Mucosa of rectum (tissue), 2 donors: ENCODE measurements around the gene SLC1A6.

Experiments used
- H3K27ac ChIP-seq, 2 donors: one replicate each; pipeline ENCODE4 v1.7.0; 2013; ENCODE audit warnings: inconsistent platforms in 2 of 2, low read depth in 2 of 2, low read length in 2 of 2
- H3K27me3 ChIP-seq, 2 donors: one replicate each; pipeline ENCODE4 v1.7.0; 2013; ENCODE audit warnings: low read length in 2 of 2; ENCODE audit not compliant: control insufficient read depth in 2 of 2, insufficient read depth in 2 of 2
- H3K36me3 ChIP-seq, 2 donors: one replicate each; pipeline ENCODE4 v1.7.0; 2013; ENCODE audit warnings: low read length in 2 of 2; ENCODE audit not compliant: control insufficient read depth in 2 of 2, insufficient read depth in 2 of 2
- H3K4me1 ChIP-seq, 2 donors: one replicate each; pipeline ENCODE4 v1.7.0; 2013; ENCODE audit warnings: low read length in 2 of 2, mild to moderate bottlenecking in 1 of 2; ENCODE audit not compliant: control insufficient read depth in 2 of 2, insufficient read depth in 2 of 2
- H3K4me3 ChIP-seq, 2 donors: one replicate each; pipeline ENCODE4 v1.7.0; 2013; ENCODE audit warnings: low read length in 2 of 2
- H3K9ac ChIP-seq, 2 donors: one replicate each; pipeline ENCODE4 v1.7.0; 2013; ENCODE audit warnings: low read length in 2 of 2, low read depth in 1 of 2, mild to moderate bottlenecking in 1 of 2
- H3K9me3 ChIP-seq, 2 donors: one replicate each; pipeline ENCODE4 v1.7.0; 2013; ENCODE audit warnings: low read length in 2 of 2; ENCODE audit not compliant: control insufficient read depth in 2 of 2
- donor health status: healthy.
- donor health status: Normal muscosa, but diverticular disease.

The SLC1A6 gene

DNA sequence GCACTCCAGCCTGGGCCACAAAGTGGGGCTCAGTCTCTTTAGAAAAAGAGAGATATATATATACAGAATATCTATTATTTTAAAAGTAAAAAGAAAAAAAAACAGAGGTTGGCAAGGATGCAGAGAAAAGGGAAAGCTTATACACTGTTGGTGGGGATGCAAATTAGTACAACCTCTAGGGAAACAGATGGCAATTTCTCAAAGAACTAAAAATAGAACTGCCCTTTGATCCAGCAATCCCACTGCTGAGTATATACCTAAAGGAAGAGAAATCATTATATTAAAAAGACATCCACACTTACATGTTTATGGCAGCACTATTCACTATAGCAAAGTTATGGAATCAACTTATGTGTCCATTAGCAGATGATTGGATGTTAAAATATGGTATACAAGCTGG is 28.6 kb upstream of the SLC1A6 start:
- Histone ChIP-seq H3K9ac (no peak overlapping the region), H3K9me3 (no peaks in the 10 kb centered on the region), H3K4me3 (no peak overlapping the region), H3K4me1 (no peaks in the 10 kb centered on the region), H3K27me3 (peaks cover 0 to 2% of the 10 kb centered on the region in 2 donors), H3K27ac (no peak overlapping the region), H3K36me3 (no peaks in the 10 kb centered on the region)

DNA sequence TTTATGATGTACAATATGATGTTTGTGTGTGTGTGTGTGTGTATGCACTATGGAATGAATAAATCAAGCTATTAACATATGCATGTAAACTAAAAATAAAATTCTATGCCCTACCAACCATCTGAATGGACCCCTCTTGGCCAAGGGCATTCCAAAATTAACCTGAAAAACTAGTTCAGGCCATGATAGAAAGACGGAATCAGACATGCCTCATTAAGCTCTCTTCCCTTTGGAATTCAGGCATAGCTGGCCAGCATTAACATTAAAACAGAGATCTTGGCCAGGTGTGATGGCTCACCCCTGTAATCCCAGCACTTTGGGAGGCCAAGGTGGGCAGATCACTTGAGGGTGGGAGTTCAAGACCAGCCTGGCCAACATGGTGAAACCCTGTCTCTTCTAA is 18.3 kb upstream of the SLC1A6 start:
- no peaks in the 10 kb centered on the region for H3K27me3 ChIP-seq
- H3K4me1 ChIP-seq = no peaks in the 10 kb centered on the region
- H3K9ac ChIP-seq = no peak overlapping the region
- H3K9me3 ChIP-seq = no peaks in the 10 kb centered on the region
- H3K27ac ChIP-seq = no peak overlapping the region
- H3K4me3 ChIP-seq = no peak overlapping the region
- no peaks in the 10 kb centered on the region for H3K36me3 ChIP-seq

DNA sequence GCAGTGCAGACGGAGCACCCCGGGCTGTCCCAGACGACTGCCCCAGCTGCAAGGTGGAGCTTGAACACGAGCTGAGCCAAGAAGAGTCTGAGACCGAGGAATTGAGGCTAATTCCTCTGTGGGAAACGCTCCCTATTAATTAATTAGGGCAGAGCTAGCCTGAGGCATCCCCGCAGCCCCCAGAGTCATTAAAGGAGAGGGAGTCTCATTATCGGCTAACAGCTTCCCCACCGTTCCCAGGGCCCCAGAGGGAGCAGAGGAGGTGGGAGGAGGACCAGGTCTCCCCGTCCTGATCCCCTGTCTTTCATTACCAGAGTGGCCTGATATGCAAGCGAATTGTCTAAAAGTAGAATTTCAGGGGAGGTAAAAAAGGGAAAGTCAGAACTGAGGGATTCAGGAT is 13.1 kb upstream of the SLC1A6 start:
- H3K27me3 ChIP-seq = no peaks in the 10 kb centered on the region
- H3K27ac ChIP-seq = no peak overlapping the region
- no peaks in the 10 kb centered on the region for H3K4me1 ChIP-seq
- no peak overlapping the region for H3K9ac ChIP-seq
- H3K36me3 ChIP-seq = no peaks in the 10 kb centered on the region
- no peaks in the 10 kb centered on the region for H3K9me3 ChIP-seq
- no peak overlapping the region for H3K4me3 ChIP-seq

DNA sequence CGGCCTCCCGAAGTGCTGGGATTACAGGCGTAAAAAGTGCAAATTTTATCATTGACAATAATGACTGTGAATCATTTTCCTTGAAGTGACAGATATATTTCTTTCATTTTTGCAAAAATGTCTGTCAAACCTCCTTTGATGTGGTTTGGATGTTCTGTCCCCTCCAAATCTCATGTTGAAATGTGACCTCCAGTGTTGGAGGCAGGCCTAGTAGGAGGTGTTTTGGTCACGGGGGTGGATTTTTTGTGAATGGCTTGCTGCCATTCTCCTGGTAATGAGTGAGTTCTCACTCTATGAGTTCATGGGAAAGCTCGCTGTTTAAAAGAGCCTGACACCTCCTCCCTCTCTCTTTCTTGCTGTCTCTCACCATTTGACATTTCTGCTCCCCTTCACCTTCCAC is 5.5 kb upstream of the SLC1A6 start:
- Histone ChIP-seq H3K9ac (no peak overlapping the region), H3K36me3 (no peaks in the 10 kb centered on the region), H3K27me3 (peaks cover 0 to 6% of the 10 kb centered on the region in 2 donors), H3K27ac (no peak overlapping the region), H3K4me3 (no peak overlapping the region), H3K9me3 (no peaks in the 10 kb centered on the region), H3K4me1 (no peaks in the 10 kb centered on the region)

DNA sequence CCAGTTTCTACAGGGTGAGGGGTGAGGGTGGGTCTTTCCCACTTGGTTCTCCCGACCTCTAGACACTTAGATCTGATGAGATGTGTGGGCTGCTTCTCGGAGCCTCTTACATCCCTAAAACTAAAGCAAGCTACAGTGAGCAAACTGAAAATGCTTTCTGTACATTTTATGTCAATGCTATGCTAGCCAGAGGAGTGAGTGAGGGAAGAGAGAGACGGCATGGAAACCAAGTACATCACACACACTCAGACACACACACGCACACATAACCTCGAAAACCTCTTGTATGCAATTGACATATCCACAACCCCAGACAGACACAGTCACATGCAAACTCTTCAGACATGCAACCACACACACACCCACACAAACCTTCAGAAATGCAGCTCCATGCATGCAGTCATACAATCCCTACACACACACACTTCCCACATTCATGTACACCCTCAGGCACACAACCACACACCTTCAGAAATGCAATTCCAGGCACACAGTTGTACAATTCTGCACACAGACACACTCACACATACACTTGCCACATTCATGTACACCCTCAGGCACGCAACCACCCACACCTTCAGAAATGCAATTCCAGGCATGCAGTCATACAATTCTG is 1.4 kb downstream of the SLC1A6 start:
- Histone ChIP-seq H3K4me3 (no peak overlapping the region), H3K36me3 (no peaks in the 10 kb centered on the region), H3K9me3 (no peaks in the 10 kb centered on the region), H3K4me1 (no peaks in the 10 kb centered on the region), H3K9ac (no peak overlapping the region), H3K27ac (no peak overlapping the region), H3K27me3 (peaks cover 9 to 20% of the 10 kb centered on the region in 2 donors)

DNA sequence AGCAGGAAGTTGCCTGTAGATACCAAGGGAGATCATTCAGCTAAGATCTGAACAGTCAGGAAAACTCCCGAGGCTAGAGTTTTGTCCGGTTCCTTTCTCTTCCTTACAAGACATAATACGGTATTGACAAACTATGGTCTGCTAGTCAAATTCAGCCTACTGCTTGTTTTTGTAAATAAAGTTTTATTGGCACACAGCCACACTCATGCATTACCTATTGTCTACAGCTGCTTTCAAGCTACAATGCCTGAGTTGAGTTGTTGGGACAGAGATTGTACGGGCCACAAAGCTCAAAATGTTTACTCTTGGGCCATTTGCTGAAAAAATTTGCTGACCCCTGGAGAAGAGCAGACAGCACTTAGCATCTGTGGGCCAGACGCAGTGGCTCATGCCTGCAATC is 2.5 kb downstream of the SLC1A6 start:
- H3K4me3 ChIP-seq = no peak overlapping the region
- H3K36me3 ChIP-seq = no peaks in the 10 kb centered on the region
- no peak overlapping the region for H3K9ac ChIP-seq
- H3K4me1 ChIP-seq = no peaks in the 10 kb centered on the region
- no peaks in the 10 kb centered on the region for H3K9me3 ChIP-seq
- H3K27ac ChIP-seq = no peak overlapping the region
- peaks cover 9 to 20% of the 10 kb centered on the region in 2 donors for H3K27me3 ChIP-seq

DNA sequence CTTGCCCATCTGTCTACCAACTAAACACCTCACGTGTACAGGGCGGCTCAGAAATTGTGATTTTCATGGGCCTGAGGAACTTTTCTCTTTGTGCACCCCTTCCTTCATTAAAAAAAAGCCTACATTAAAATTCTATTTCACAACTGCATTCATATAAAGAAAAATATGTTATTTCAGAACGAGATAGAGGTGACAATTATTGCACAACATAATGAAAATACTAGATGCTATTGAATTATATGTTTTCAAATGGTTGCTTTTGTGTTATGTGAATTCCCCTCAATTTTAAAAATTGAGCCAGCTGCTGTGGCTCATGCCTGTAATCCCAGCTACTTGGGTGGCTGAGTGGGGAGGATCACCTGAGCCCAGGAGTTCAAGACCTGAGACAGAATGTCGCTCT is 5.2 kb downstream of the SLC1A6 start:
- Histone ChIP-seq H3K27ac (no peak overlapping the region), H3K9ac (no peak overlapping the region), H3K27me3 (peaks cover 9 to 11% of the 10 kb centered on the region in 2 donors), H3K4me1 (no peaks in the 10 kb centered on the region), H3K4me3 (no peak overlapping the region), H3K9me3 (no peaks in the 10 kb centered on the region), H3K36me3 (no peaks in the 10 kb centered on the region)

DNA sequence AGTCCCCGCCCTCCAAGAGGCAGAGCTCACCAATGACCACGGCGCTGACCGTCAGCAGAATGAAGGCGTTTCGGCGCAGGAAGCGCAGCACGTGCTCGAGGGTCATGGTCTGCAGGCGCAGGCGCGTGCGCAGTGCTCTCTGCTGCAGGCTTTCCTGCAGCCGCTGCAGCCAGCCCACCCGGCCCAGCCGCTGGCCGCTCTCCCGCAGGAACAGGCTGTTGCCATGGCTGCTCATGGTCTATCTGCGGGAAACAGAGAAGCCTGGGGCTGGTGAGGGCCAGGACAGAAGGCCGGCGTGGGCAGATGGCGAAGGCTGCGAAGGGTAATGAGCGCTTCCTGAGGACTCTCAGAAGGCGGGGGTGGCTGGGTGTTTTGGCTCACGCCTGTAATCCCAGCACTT is 7.0 kb downstream of the SLC1A6 start:
- no peaks in the 10 kb centered on the region for H3K4me1 ChIP-seq
- no peak overlapping the region for H3K27ac ChIP-seq
- H3K4me3 ChIP-seq = no peak overlapping the region
- peaks cover 0 to 2% of the 10 kb centered on the region in 2 donors for H3K27me3 ChIP-seq
- H3K9me3 ChIP-seq = no peaks in the 10 kb centered on the region
- no peaks in the 10 kb centered on the region for H3K36me3 ChIP-seq
- H3K9ac ChIP-seq = no peak overlapping the region

DNA sequence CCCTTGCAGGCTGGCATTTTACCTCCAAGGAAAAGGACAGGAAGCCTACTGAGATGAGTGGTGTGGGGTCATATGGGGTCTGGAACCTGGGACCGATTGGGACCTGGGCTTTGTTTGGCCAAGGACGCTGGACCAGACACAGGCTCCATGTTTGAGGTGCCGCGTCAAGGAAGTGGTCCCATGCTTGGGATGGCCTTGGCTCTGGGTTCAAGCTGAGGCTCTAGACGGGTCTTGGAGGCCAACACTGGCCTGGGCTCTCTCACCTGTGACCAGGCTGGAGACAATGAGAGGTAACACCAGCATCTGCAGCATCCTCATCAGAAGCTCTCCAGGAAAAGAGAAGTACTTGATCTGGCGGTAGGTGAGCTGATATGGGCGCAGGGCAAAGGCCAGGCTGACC is 8.2 kb downstream of the SLC1A6 start:
- no peaks in the 10 kb centered on the region for H3K4me1 ChIP-seq
- no peaks in the 10 kb centered on the region for H3K9me3 ChIP-seq
- H3K27ac ChIP-seq = no peak overlapping the region

DNA sequence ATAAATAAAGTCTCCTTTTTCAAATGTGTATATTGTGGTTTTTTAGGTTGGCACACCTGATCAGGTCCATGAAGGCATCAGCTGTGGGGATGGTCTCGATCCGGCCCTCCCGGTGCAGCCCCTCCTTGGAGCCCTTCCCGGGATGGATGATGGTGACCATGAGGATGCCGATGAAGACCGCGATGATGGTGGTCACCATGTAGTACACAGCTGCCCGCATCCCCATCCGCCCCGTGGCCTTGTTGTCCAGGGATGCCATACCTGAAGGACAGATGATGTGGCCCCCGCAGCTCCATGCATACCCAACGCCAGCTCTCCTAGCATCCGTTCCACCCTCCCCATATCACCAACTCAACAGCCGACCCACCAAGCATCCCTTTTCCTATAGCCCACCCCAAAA is 11.4 kb downstream of the SLC1A6 start:
- no peaks in the 10 kb centered on the region for H3K9me3 ChIP-seq
- H3K4me3 ChIP-seq = no peak overlapping the region
- H3K9ac ChIP-seq = no peak overlapping the region

More for the DNA sequence above, 8.2 kb downstream of the SLC1A6 start:
- H3K27me3 ChIP-seq = no peaks in the 10 kb centered on the region
- H3K4me3 ChIP-seq = no peak overlapping the region
- H3K9ac ChIP-seq = no peak overlapping the region
- H3K36me3 ChIP-seq = no peaks in the 10 kb centered on the region

More for the DNA sequence above, 11.4 kb downstream of the SLC1A6 start:
- no peaks in the 10 kb centered on the region for H3K4me1 ChIP-seq
- H3K27me3 ChIP-seq = no peaks in the 10 kb centered on the region
- no peak overlapping the region for H3K27ac ChIP-seq
- H3K36me3 ChIP-seq = no peaks in the 10 kb centered on the region
